Suprapubic skin (tissue), 4 donors: ENCODE data around the gene PCDHA11. TPM values are rescaled to one million over a fixed set of nuclear protein-coding genes. Genes with fewer than 3 reads are reported as not detected.

Experiments used
- total RNA-seq, 4 donors: library from RNA; depleted of rRNA; stranded (reverse); fragments of >200 nt; gene quantifications; one replicate each; pipeline ENCODE4 v1.1.0, GENCODE V29; 2016

PCDHA11 gene
- total RNA-seq, 4 donors from 2014 or later: 0.26 to 0.93 TPM; not detected in 2

Other genes with a start within 250 kb of the PCDHA11 start
- gene CD14, start 235.8 kb upstream of the PCDHA11 start, total RNA-seq: 10 to 100 TPM in 2 of 4 donors, 1 to 10 TPM in 2; 6.7 to 12.6 (median 9.9) TPM
- gene TMCO6, start 229.5 kb upstream of the PCDHA11 start, total RNA-seq: 10 to 100 TPM; 22.3 to 61.6 (median 38.8) TPM
- 10 to 100 TPM; 47.2 to 62.8 (median 57.4) TPM for gene NDUFA2, start 221.3 kb upstream of the PCDHA11 start, total RNA-seq
- 100 to 1,000 TPM in 2 of 4 donors, 10 to 100 TPM in 2; 73.2 to 149 (median 92.0) TPM for gene IK, start 221.1 kb upstream of the PCDHA11 start, total RNA-seq
- gene WDR55, start 204.1 kb upstream of the PCDHA11 start, total RNA-seq: 10 to 100 TPM; 15.7 to 41.5 (median 22.8) TPM
- gene DND1, start 195.4 kb upstream of the PCDHA11 start, total RNA-seq: 1 to 10 TPM in 3 of 4 donors, under 1 TPM in 1; 0.98 to 3.5 (median 2.6) TPM
- gene HARS1, start 177.6 kb upstream of the PCDHA11 start, total RNA-seq: 10 to 100 TPM; 73.3 to 87.0 (median 79.2) TPM
- 10 to 100 TPM; 21.0 to 57.0 (median 35.1) TPM for gene HARS2, start 177.5 kb upstream of the PCDHA11 start, total RNA-seq
- gene ZMAT2, start 168.5 kb upstream of the PCDHA11 start, total RNA-seq: 10 to 100 TPM; 18.2 to 36.3 (median 28.0) TPM
- gene PCDHA1, start 82.8 kb upstream of the PCDHA11 start, total RNA-seq: not detected
- gene PCDHA2, start 74.1 kb upstream of the PCDHA11 start, total RNA-seq: not detected
- under 1 TPM; 0.23 to 0.89 (median 0.40) TPM for gene PCDHA3, start 67.9 kb upstream of the PCDHA11 start, total RNA-seq
- gene PCDHA4, start 61.9 kb upstream of the PCDHA11 start, total RNA-seq: under 1 TPM; 0.21 to 0.62 (median 0.54) TPM
- gene PCDHA5, start 47.3 kb upstream of the PCDHA11 start, total RNA-seq: under 1 TPM in 3 of 4 donors, not detected in 1; 0.15 to 0.42 (median 0.16) TPM
- under 1 TPM in 3 of 4 donors, not detected in 1; 0.55 to 0.89 (median 0.56) TPM for gene PCDHA6, start 41.0 kb upstream of the PCDHA11 start, total RNA-seq
- under 1 TPM in 2 of 4 donors, not detected in 2; 0.38 to 0.52 TPM for gene PCDHA7, start 34.7 kb upstream of the PCDHA11 start, total RNA-seq
- gene PCDHA8, start 27.8 kb upstream of the PCDHA11 start, total RNA-seq: under 1 TPM in 3 of 4 donors, not detected in 1; 0.16 to 0.40 (median 0.17) TPM
- gene PCDHA9, start 20.6 kb upstream of the PCDHA11 start, total RNA-seq: under 1 TPM; 0.08 to 0.34 (median 0.26) TPM
- gene PCDHA10, start 13.1 kb upstream of the PCDHA11 start, total RNA-seq: 1 to 10 TPM in 1 of 4 donors, under 1 TPM in 3; 0.42 to 1.0 (median 0.57) TPM
- under 1 TPM in 3 of 4 donors, not detected in 1; 0.36 to 0.85 (median 0.48) TPM for gene PCDHA12, start 6.4 kb downstream of the PCDHA11 start, total RNA-seq
- gene PCDHA13, start 13.2 kb downstream of the PCDHA11 start, total RNA-seq: under 1 TPM in 2 of 4 donors, not detected in 2; 0.38 to 0.47 TPM
- under 1 TPM in 3 of 4 donors, not detected in 1; 0.11 to 0.64 (median 0.18) TPM for gene PCDHAC1, start 57.3 kb downstream of the PCDHA11 start, total RNA-seq
- gene PCDHAC2, start 97.5 kb downstream of the PCDHA11 start, total RNA-seq: under 1 TPM in 1 of 4 donors, not detected in 3; 0.13 TPM
- not detected for gene PCDHB1, start 182.4 kb downstream of the PCDHA11 start, total RNA-seq
- gene PCDHB2, start 225.7 kb downstream of the PCDHA11 start, total RNA-seq: 1 to 10 TPM; 2.2 to 5.4 (median 4.2) TPM
- gene PCDHB3, start 231.5 kb downstream of the PCDHA11 start, total RNA-seq: 1 to 10 TPM; 1.1 to 2.5 (median 2.0) TPM